Right lobe of liver (tissue), 4 donors: ENCODE measurements around the gene SLC1A3.

Experiments
- POLR2A ChIP-seq: fragments of 450-650 bp; IDR thresholded peaks from one replicate; pipeline ENCODE4 v1.6.1; 2017; ENCODE audit warnings: antibody characterized with exemption, mild to moderate bottlenecking
- TF ChIP-seq, protein P1 (sequence below), 4 donors: fragments of 200-600 bp in 3 of 4; fragments of 450-650 bp in 1 of 4; IDR thresholded peaks; one replicate each; pipeline versions ENCODE4 v1.5.1 to v1.8.0; 2016 to 2022; ENCODE audit warnings: antibody characterized with exemption in 4 of 4, mild to moderate bottlenecking in 2 of 4
- donor health status: DM: no; HTN: no; CAD: no.
- donor health status: DM: no; HTN: no; CAD: no.
- donor health status: DM: no; HTN: yes; CAD: no.

DNA sequence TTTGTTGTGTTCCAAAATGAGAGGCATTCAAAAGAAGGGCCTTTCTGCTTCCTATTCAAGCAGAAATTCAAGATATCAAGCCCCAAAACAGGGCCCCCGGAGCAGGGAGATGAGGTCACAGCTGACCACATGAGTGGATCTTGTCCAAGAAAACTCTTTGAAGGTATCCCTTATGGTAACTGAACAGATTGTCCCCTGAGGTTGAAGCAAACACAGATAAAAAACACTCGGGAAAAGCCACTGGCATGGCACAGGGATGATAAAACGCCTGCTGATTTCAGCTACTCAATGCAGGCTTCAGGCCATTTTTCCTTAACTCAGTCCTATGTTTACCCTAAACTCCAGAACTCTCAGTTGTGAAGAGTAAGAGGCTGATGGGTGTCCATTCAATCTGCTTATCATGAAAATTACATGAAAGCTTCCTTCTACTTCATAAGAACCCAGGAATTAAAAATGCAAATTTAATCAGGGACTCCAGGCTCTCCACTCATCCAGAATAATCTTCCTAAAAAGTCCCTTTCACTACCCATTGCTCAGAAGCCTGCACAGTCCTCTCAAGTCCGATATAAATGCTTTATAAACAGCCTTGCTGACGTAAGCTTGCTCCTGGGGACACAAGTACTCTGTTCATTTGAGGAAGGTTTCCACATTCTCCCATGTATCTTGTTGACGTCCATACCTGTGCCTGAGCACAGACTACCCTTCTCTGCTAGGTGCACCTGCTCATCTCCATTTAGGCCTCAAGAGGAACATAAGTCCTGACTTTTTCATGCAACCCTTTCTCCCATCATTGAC, 35.9 kb upstream of the SLC1A3 start:
- TF ChIP-seq, protein P1, sequence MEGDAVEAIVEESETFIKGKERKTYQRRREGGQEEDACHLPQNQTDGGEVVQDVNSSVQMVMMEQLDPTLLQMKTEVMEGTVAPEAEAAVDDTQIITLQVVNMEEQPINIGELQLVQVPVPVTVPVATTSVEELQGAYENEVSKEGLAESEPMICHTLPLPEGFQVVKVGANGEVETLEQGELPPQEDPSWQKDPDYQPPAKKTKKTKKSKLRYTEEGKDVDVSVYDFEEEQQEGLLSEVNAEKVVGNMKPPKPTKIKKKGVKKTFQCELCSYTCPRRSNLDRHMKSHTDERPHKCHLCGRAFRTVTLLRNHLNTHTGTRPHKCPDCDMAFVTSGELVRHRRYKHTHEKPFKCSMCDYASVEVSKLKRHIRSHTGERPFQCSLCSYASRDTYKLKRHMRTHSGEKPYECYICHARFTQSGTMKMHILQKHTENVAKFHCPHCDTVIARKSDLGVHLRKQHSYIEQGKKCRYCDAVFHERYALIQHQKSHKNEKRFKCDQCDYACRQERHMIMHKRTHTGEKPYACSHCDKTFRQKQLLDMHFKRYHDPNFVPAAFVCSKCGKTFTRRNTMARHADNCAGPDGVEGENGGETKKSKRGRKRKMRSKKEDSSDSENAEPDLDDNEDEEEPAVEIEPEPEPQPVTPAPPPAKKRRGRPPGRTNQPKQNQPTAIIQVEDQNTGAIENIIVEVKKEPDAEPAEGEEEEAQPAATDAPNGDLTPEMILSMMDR (IDR thresholded peaks at IDR 0.05), result no peak
- TF ChIP-seq POLR2A, result no peak
